IMR-90 (cell line): ENCODE data around the gene STYXL1. TPM values are rescaled to one million over a fixed set of nuclear protein-coding genes. Genes with fewer than 3 reads are reported as not detected.

Experiments used
- ATAC-seq: fragments of 200-7000 bp; cut with Tn5 transposase; 2 replicates; pipeline ENCODE4 v1.9.1; 2020; ENCODE audit warnings: low read depth, mild to moderate bottlenecking, moderate library complexity
- BruUV-seq: library from RNA; stranded (reverse); fragments of 400-500 nt; replicated peaks from 2 replicates; lab custom pipeline; 2021; lab: Mats Ljungman, UMichigan
- CTCF ChIA-PET: fragments of 300-600 bp; formaldehyde crosslinking; extraction: SDS; loops from one replicate; lab custom pipeline; 2021; ENCODE audit warnings: antibody characterized with exemption; lab: Yijun Ruan, JAX
- POLR2A ChIA-PET: fragments of 300-600 bp; sonication (Branson Sonifier 250); formaldehyde crosslinking; loops from one replicate; lab custom pipeline; 2022; ENCODE audit warnings: antibody characterized with exemption; ENCODE audit not compliant: unreplicated experiment; lab: Charles Lee
- DNase-seq: peaks from one replicate; pipeline ENCODE4 v3.0.0; 2013
- H2AFZ ChIP-seq: replicated peaks from 2 replicates; pipeline ENCODE3; 2013; ENCODE audit warnings: low read length, mild to moderate bottlenecking; ENCODE audit not compliant: poor library complexity
- H2AK5ac ChIP-seq: 2 replicates; pipeline ENCODE4 v1.6.1; 2013; ENCODE audit warnings: low read depth, low read length, inconsistent platforms
- H2AK9ac ChIP-seq: replicated peaks from 2 replicates; pipeline ENCODE3; 2013; ENCODE audit warnings: mild to moderate bottlenecking, low read depth, low read length, moderate library complexity; ENCODE audit not compliant: poor library complexity
- H2BK120ac ChIP-seq: 2 replicates; pipeline ENCODE4 v1.6.1; 2013; ENCODE audit warnings: low read depth, low read length, inconsistent platforms
- H2BK15ac ChIP-seq: 3 replicates; pipeline ENCODE4 v1.6.1; 2013; ENCODE audit warnings: low read depth, low read length, inconsistent platforms
- H2BK20ac ChIP-seq: 2 replicates; pipeline ENCODE4 v1.6.1; 2013; ENCODE audit warnings: low read depth, mild to moderate bottlenecking, inconsistent platforms, low read length, moderate library complexity
- H2BK5ac ChIP-seq: 2 replicates; pipeline ENCODE4 v1.6.1; 2013; ENCODE audit warnings: mild to moderate bottlenecking, low read depth, low read length, inconsistent platforms; ENCODE audit not compliant: poor library complexity, severe bottlenecking
- H3K14ac ChIP-seq: replicated peaks from 2 replicates; pipeline ENCODE4 v1.6.1; 2013; ENCODE audit warnings: low read depth, low read length, inconsistent platforms
- H3K18ac ChIP-seq: 2 replicates; pipeline ENCODE4 v1.6.1; 2013; ENCODE audit warnings: low read depth, low read length, control low read depth
- H3K23ac ChIP-seq: 2 replicates; pipeline ENCODE4 v1.6.1; 2013; ENCODE audit warnings: low read depth, low read length, inconsistent platforms
- H3K27ac ChIP-seq: 2 replicates; pipeline ENCODE4 v1.5.1; 2013; ENCODE audit warnings: mild to moderate bottlenecking, control low read depth, low read length; ENCODE audit not compliant: insufficient read depth
- H3K27me3 ChIP-seq: 2 replicates; pipeline ENCODE4 v1.6.1; 2013; ENCODE audit warnings: low read length; ENCODE audit not compliant: control insufficient read depth, insufficient read depth
- H3K36me3 ChIP-seq: 2 replicates; pipeline ENCODE4 v1.6.1; 2013; ENCODE audit warnings: low read length, mixed read lengths; ENCODE audit not compliant: control insufficient read depth, insufficient read depth
- H3K4ac ChIP-seq: 2 replicates; pipeline ENCODE4 v1.6.1; 2013; ENCODE audit warnings: low read depth, low read length, inconsistent platforms
- H3K4me1 ChIP-seq: 2 replicates; pipeline ENCODE4 v1.6.1; 2013; ENCODE audit warnings: low read length, mixed read lengths; ENCODE audit not compliant: control insufficient read depth, insufficient read depth
- H3K4me2 ChIP-seq: 2 replicates; pipeline ENCODE4 v1.6.1; 2013; ENCODE audit warnings: low read depth, mild to moderate bottlenecking, control low read depth, low read length, moderate library complexity
- H3K4me3 ChIP-seq: 2 replicates; pipeline ENCODE4 v1.5.1; 2013; ENCODE audit warnings: low read depth, mild to moderate bottlenecking, control low read depth, low read length, moderate library complexity; ENCODE audit not compliant: insufficient read depth
- H3K56ac ChIP-seq: 2 replicates; pipeline ENCODE4 v1.6.1; 2013; ENCODE audit warnings: low read length, inconsistent platforms; ENCODE audit not compliant: insufficient read depth; ENCODE audit errors: extremely low read depth
- H3K79me1 ChIP-seq, 2 experiments: 2 replicates each; pipeline ENCODE4 v1.6.1; 2013; ENCODE audit warnings: low read length in 2 of 2, inconsistent platforms in 1 of 2, low read depth in 1 of 2
- H3K9ac ChIP-seq: 2 replicates; pipeline ENCODE4 v1.6.1; 2013; ENCODE audit warnings: low read depth, low read length, control low read depth
- H3K9me1 ChIP-seq: 2 replicates; pipeline ENCODE4 v1.6.1; 2013; ENCODE audit warnings: low read length, inconsistent platforms; ENCODE audit not compliant: insufficient read depth
- H3K9me3 ChIP-seq: 2 replicates; pipeline ENCODE4 v1.6.1; 2013; ENCODE audit warnings: low read length; ENCODE audit not compliant: control insufficient read depth, insufficient read depth
- H4K20me1 ChIP-seq: 2 replicates; pipeline ENCODE4 v1.6.1; 2013; ENCODE audit warnings: low read length, inconsistent platforms; ENCODE audit not compliant: insufficient read depth
- H4K5ac ChIP-seq: 2 replicates; pipeline ENCODE4 v1.6.1; 2013; ENCODE audit warnings: mild to moderate bottlenecking, low read depth, low read length, control low read depth
- H4K8ac ChIP-seq, 2 experiments: 2 replicates each; pipeline ENCODE4 v1.6.1; 2013; ENCODE audit warnings: low read depth in 2 of 2, low read length in 2 of 2, control low read depth in 1 of 2, inconsistent platforms in 1 of 2
- H4K91ac ChIP-seq: 2 replicates; pipeline ENCODE4 v1.6.1; 2013; ENCODE audit warnings: low read depth, low read length, inconsistent platforms; ENCODE audit not compliant: insufficient read depth
- CEBPB ChIP-seq: IDR thresholded peaks from 2 replicates; pipeline ENCODE4 v1.6.1; 2012; ENCODE audit warnings: low read depth, low read length, improper control_type of control experiment
- CHD1 ChIP-seq: IDR thresholded peaks from 2 replicates; pipeline ENCODE4 v1.6.1; 2012; ENCODE audit warnings: low read depth, low read length, improper control_type of control experiment
- FOS ChIP-seq: fragments of 150-350 bp; IDR thresholded peaks from 2 replicates; pipeline ENCODE4 v1.6.1; 2016; ENCODE audit warnings: low read depth, low read length
- RAD21 ChIP-seq: IDR thresholded peaks from 2 replicates; pipeline ENCODE4 v1.6.1; 2012; ENCODE audit warnings: low read length, improper control_type of control experiment
- USF2 ChIP-seq: fragments of 150-350 bp; IDR thresholded peaks from 2 replicates; pipeline ENCODE4 v1.6.1; 2017; ENCODE audit warnings: mild to moderate bottlenecking, antibody characterized with exemption, low read length, low read depth
- WGBS, 2 experiments: methylation state at CpG; one replicate each; pipeline versions ENCODE4 v1.1.5 to v1.1.7; 2013; ENCODE audit warnings: missing lambda C conversion rate in 2 of 2; ENCODE audit not compliant: insufficient read length in 1 of 2; ENCODE audit errors: extremely low coverage in 2 of 2; 5-methylcytosine and 5-hydroxymethylcytosine counted together
- dilution Hi-C: fragments of 300-500 bp; cut with HindIII; formaldehyde crosslinking; loops from one replicate; pipeline ENCODE4 v1.14.3; 2018; ENCODE audit warnings: low sequenced_read_pairs; ENCODE audit not compliant: unreplicated experiment
- in situ Hi-C: fragments of 300-500 bp; cut with MboI; formaldehyde crosslinking; loops from 3 replicates; pipeline ENCODE4 v1.14.3; 2019; ENCODE audit warnings: low sequenced_read_pairs, inconsistent platforms, mixed read lengths
- intact Hi-C: fragments of 100-400 bp; cut with micrococcal nuclease; formaldehyde crosslinking; loops from 2 replicates; pipeline ENCODE4 v1.10.0; 2022
- polyA plus RNA-seq, 3 experiments: library from polyadenylated mRNA; depleted of rRNA; stranded (reverse); fragments of >200 nt; gene quantifications; 2 replicates each; pipeline ENCODE4 v1.2.3, GENCODE V29; 2012; ENCODE audit warnings: low replicate concordance in 1 of 3
- total RNA-seq: library from RNA; depleted of rRNA; stranded (reverse); fragments of >200 nt; gene quantifications from 2 replicates; pipeline ENCODE4 v1.2.3, GENCODE V29; 2012
- TF ChIP-seq, protein P1 (sequence below): conservative IDR thresholded peaks from 2 replicates; pipeline ENCODE4 v1.5.1; 2012; ENCODE audit warnings: mild to moderate bottlenecking, low read depth, low read length, improper control_type of control experiment

Gene STYXL1
- total and polyA plus RNA-seq, 2 of the 4 experiments (the other 2 are of a cell fraction): 66.1 to 73.8 TPM

DNA sequence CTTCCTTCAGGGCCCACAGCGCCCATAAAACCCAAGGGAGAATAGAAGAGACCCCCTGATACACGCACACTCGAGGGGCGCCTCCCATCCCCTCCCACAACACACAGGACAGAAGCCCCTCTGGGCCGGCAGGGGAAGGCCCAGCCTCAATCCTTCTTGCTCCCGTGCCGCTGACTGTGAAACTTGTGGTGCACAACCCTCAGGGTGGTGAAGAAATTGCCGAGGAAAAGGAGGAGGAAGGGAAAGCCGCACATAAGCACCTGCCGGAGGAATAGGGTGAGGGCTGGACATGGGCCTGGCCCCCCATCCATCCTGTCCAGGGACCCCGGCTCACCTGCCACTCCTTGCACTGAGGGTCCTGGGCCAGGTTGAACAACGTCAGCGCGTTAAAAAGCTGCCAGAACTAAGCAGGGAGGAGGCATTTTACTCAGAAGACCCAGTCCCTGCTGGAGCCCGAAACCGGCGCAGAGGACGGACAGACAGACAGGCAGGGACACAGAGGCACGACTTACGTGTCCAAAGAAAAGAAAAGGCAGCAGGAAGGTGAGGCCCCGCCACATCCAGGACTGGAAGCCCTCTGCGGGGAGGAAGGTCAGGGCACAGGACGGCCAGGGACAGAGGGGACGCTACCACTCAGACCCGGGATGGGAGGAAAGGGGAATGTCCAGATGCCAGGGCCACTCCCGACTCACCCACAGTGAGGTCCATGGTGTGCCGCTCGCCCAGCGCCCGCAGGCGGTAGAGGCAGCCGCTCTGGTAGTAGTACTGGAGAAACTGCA lies 60.6 kb downstream of the STYXL1 start (continued):
- no peak for TF ChIP-seq USF2

- H3K79me1 ChIP-seq: 0 out of 4 replicates have a peak, but pooled peaks cover 0 to 3% of the 10 kb centered on the region in 2 experiments
- no peaks in the 10 kb centered on the region for H3K9me3 ChIP-seq
- TF ChIP-seq FOS (no peak), CEBPB (no peak), CHD1 (no peak), RAD21 (no peak)
- TF ChIP-seq, protein P1, sequence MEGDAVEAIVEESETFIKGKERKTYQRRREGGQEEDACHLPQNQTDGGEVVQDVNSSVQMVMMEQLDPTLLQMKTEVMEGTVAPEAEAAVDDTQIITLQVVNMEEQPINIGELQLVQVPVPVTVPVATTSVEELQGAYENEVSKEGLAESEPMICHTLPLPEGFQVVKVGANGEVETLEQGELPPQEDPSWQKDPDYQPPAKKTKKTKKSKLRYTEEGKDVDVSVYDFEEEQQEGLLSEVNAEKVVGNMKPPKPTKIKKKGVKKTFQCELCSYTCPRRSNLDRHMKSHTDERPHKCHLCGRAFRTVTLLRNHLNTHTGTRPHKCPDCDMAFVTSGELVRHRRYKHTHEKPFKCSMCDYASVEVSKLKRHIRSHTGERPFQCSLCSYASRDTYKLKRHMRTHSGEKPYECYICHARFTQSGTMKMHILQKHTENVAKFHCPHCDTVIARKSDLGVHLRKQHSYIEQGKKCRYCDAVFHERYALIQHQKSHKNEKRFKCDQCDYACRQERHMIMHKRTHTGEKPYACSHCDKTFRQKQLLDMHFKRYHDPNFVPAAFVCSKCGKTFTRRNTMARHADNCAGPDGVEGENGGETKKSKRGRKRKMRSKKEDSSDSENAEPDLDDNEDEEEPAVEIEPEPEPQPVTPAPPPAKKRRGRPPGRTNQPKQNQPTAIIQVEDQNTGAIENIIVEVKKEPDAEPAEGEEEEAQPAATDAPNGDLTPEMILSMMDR: no peak
- peaks cover 59% of the 10 kb centered on the region for H3K36me3 ChIP-seq
- no TSS peak for BruUV-seq
- H2BK5ac ChIP-seq: no peak overlapping the region
- no peak overlapping the region for H2AK5ac ChIP-seq
- intact Hi-C loops: no loop called here
- no peak overlapping the region for H3K14ac ChIP-seq
- no peak overlapping the region for H3K4ac ChIP-seq
- ATAC-seq (no peak), DNase-seq (no peak)
- no peak overlapping the region for H4K8ac ChIP-seq
- H3K4me2 ChIP-seq: no peak overlapping the region
- H3K27me3 ChIP-seq: no peaks in the 10 kb centered on the region
- H2BK120ac ChIP-seq: no peak overlapping the region
- H3K9ac ChIP-seq: no peak overlapping the region
- H3K9me1 ChIP-seq: no peaks in the 10 kb centered on the region
- 100% methylated on average over 3 of the region's 20 CpGs; no CpG with 5 or more reads in 1 of the 2 experiments for whole genome bisulfite sequencing, 2 experiments
- no peak overlapping the region for H2BK20ac ChIP-seq
- H4K20me1 ChIP-seq: peaks cover 4% of the 10 kb centered on the region
- no peak overlapping the region for H3K27ac ChIP-seq
- no peak overlapping the region for H4K91ac ChIP-seq
- no peak overlapping the region for H3K56ac ChIP-seq
- H2AK9ac ChIP-seq: no peak overlapping the region
- no peak overlapping the region for H3K23ac ChIP-seq
- H4K5ac ChIP-seq: no peak overlapping the region
- no peak overlapping the region for H3K18ac ChIP-seq
- CTCF ChIA-PET: no interaction called here
- in situ Hi-C loops: no loop called here
- H2BK15ac ChIP-seq: no peak overlapping the region
- H2AFZ ChIP-seq: no peak overlapping the region
- H3K4me1 ChIP-seq: peaks cover 3% of the 10 kb centered on the region
- no peak overlapping the region for H3K4me3 ChIP-seq
- POLR2A ChIA-PET: no interaction called here
- dilution Hi-C loops: no loop called here
Measured at GRCh38 chr7:75986147-75986781, 61.5 kb downstream of the STYXL1 start.
